ENCODE results near the gene RBM17.

Gene RBM17

DNA sequence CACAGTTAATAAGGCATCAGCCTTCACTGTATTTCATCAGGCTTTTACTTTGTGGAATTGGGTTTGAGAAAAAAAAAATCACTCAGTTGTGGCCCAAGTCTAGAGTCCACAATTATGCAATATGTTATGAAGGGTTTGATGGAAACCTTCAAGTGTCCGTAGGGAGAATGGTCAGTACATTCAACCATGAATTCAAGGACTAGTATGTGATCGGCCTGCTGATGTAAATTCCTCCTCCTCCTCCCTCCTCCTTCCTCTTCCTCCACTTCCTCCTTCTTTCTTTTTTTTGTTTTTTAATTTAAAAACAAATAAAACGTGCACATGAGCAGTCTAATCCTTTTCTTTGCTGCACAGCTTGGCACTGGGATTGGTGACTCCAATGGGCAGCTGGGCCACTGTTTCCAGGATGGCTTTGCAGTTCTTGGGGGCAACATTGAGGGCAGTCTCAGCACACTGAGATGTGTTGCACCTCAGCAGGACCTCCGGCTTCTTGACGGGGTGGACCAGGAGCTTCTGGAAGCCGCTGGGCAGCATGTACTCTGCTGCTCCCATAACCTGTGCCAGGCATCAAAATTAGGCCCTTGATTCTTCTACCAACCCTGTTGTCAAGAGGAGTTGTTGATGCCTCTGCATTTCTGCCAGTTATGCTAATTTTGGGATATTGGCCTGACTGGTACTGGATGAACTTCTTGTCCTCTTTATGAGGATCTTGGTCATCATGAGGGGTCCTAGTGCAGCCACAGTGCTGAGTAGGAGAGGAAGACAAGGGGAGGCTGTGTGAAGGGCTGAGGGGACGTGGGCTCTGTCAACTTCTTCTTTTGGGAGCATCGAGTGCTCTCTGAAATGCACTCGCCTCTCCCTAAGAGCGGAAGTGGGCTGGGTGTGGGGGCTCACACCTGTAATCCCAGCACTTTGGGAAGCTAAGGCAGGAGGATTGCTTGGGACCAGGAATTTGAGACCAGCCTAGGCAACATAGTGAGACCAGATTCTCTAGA, 17.4 kb upstream of the RBM17 start:
- TF ChIP-seq PAX5 (IDR thresholded peaks at IDR 0.05; ENCODE audit: insufficient read depth, low read length, severe bottlenecking) (no peak), SPI1 (IDR thresholded peaks at IDR 0.05; ENCODE audit: low read depth, low read length) (peak; percentile 38; the same call in 1 of the 2 replicates), POLR2AphosphoS5 (IDR thresholded peaks at IDR 0.05; ENCODE audit: low read depth, low read length) (no peak)
- DNase-seq (ENCODE audit: insufficient read length, low spot score) = no peak
- peak; percentile 65 for FAIRE-seq

DNA sequence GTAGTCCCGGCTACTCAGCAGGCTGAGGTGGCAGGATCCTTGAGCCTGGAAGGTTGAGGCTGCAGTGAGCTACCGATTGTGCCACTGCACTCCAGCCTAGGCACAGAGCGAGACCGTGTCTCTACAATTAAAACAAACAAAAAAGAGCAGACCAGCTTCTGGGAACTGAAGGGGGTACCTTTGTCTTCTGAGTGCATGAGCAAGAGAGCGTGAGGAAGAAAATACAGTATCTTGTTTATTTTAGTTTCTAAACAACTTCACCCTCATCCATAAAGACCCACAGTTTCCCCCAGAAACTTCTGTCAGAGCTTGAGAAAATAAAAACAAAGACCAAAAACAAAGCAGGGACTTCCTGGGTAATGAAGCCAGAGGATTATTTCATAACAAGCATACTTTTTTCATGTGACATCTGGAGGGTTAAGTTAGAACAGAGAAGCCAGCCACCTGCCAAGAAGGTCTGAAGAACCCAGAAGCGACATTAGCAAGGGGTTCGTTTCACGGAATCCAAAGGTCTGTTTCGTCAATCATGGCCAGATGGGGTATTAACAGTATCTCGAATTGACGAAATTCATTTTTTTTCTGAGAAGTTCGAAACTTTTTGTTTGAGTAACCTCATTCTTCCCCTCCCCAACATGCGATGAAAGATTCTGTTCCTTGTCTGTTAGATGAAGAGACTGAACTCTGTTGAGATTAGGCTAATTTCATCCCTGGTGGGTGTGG, 16.5 kb upstream of the RBM17 start:
- FAIRE-seq = peak; percentile 91
- TF ChIP-seq POLR2A (IDR thresholded peaks at IDR 0.05; ENCODE audit: low read depth, low read length) (peak; percentile 9; the same call in 1 of the 2 replicates), PAX5 (IDR thresholded peaks at IDR 0.05; ENCODE audit: insufficient read depth, low read length, severe bottlenecking) (no peak), POU2F2 (IDR thresholded peaks at IDR 0.05; ENCODE audit: low read depth, low read length) (no peak)
- peak; percentile 28 for DNase-seq (ENCODE audit: insufficient read length, low spot score)

DNA sequence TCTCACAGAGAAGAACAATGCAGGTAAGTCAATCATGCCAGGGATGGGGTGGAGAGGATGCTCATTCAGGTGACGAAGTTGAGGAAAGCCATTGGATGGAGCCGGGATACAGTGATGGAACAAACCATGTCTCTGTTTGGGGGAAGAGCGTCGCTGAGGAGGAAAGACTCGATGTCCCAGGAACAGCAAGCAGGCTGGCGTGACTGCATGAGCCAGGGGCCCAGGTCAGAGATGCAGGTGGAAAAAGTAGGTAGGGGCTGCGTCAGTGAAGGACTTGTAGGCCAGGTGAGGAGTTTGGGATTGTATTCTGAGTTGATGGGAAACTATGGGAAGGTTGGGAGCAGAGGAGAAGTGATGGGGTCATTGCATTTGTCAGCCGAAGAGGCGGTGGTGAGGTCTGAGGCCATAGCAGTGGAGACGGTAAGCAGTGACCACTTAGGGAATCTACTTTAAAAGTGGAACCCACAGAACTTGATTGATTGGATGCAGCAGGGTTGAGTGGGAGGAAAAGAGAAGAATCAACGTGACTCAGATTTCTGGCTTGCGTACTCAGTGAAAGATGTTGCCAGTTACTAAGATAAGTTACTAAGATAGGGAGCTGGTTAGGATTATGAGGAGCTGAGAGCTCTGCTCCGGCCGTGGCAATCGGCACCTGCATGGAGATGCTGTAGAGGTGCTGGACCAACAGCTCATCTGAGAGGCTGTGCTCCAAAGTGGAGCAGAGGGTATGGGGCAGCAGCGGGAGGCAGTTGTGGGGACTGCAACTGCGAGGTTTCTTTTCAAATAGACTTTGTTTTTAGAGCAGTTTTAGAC, 14.1 kb upstream of the RBM17 start:
- peak; percentile 23 for FAIRE-seq
- TF ChIP-seq POU2F2 (IDR thresholded peaks at IDR 0.05; ENCODE audit: low read depth, low read length) (no peak), POLR2AphosphoS5 (IDR thresholded peaks at IDR 0.05; ENCODE audit: low read depth, low read length) (no peak), TAF1 (IDR thresholded peaks at IDR 0.05; ENCODE audit: low read depth, low read length) (no peak), PAX5 (IDR thresholded peaks at IDR 0.05; ENCODE audit: insufficient read depth, low read length, severe bottlenecking) (no peak), POLR2A (IDR thresholded peaks at IDR 0.05; ENCODE audit: low read depth, low read length) (no peak), SPI1 (IDR thresholded peaks at IDR 0.05; ENCODE audit: low read depth, low read length) (no peak)
- DNase-seq (ENCODE audit: insufficient read length, low spot score) = no peak

DNA sequence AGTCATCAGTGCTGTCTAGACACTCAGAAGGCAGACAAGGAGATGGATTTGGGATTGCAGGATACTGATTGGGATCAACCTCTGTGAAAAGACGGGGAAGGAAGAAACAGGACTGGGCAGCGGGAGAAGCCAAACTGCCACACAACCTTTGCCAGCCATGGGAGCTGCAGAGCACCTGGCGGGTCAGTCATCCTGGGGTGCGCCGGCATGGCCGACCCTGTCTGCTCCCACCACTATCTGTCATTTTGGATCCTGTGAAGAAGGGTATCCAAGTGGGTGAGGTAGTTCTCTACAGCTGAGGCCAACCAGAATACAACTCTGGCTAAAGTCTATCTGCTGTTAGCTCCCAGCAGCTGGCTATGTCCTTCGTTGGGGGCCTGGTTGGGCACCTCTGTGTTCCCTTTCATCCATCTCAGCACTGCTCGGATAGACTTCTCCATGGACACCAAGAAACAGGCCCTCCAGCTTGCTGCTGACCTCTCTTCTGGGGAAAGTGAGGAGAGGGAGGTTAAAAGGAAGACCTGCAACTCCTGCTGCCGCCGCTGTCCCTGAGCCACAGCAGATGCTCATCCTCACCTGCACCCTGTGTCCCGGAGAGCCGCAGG, 11.7 kb upstream of the RBM17 start:
- TF ChIP-seq PAX5 (IDR thresholded peaks at IDR 0.05; ENCODE audit: insufficient read depth, low read length, severe bottlenecking) (no peak), POLR2A (IDR thresholded peaks at IDR 0.05; ENCODE audit: low read depth, low read length) (no peak), TAF1 (IDR thresholded peaks at IDR 0.05; ENCODE audit: low read depth, low read length) (no peak), POLR2AphosphoS5 (IDR thresholded peaks at IDR 0.05; ENCODE audit: low read depth, low read length) (no peak), SPI1 (IDR thresholded peaks at IDR 0.05; ENCODE audit: low read depth, low read length) (no peak)
- DNase-seq (ENCODE audit: insufficient read length, low spot score) = no peak
- no peak for FAIRE-seq

DNA sequence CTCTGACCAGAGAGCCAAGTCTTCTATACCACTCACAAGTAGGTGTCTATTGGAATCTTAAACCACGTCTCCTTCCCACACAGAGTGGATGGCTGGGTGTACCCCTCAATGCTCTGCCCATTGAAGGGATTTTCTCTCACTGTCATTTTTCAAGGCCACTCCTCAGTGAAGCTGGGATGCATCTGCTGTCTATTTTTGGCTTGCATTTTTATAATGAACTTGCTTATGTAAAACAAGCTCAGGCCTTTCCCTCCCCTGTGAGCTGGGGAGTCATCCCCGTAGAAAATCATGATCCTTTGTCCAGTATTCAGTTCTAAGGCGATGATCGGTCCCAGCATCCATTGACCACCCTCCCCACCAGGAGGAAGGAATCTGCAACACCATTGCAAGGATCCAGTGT, 9.8 kb upstream of the RBM17 start:
- DNase-seq (ENCODE audit: insufficient read length, low spot score) (no peak), FAIRE-seq (no peak)
- no peak for TF ChIP-seq POU2F2 (IDR thresholded peaks at IDR 0.05; ENCODE audit: low read depth, low read length)
- TF ChIP-seq POLR2AphosphoS5 (IDR thresholded peaks at IDR 0.05; ENCODE audit: low read depth, low read length) = no peak
- no peak for TF ChIP-seq PAX5 (IDR thresholded peaks at IDR 0.05; ENCODE audit: insufficient read depth, low read length, severe bottlenecking)
- TF ChIP-seq POLR2A (IDR thresholded peaks at IDR 0.05; ENCODE audit: low read depth, low read length) = no peak
- TF ChIP-seq TAF1 (IDR thresholded peaks at IDR 0.05; ENCODE audit: low read depth, low read length) = no peak
- TF ChIP-seq SPI1 (IDR thresholded peaks at IDR 0.05; ENCODE audit: low read depth, low read length) = no peak

DNA sequence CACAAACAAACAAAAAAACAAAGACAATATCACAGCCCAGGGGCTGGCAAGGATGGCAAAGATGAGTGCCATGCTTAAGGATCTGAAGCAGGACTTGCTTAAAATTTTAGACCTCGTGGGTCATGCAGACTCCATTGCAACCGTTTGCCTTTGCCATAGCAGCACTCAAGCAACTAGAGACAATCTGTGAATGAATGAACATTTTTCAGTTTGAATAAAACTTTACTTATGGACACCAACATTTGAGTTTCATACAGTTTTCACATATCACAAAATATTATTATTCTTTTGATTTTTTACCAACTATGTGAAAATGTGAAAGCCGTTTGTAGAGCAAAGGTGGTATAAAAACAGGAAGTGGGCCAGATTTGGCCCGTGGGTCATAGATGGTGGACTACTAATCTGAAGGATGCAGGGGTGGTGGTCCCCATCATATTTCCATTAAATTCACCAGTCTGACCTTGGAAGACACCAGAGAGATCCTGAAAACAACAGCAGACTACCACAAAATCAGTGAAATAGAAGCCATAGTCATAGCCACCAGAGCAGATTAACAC, 8.3 kb upstream of the RBM17 start:
- FAIRE-seq (no peak), DNase-seq (ENCODE audit: insufficient read length, low spot score) (no peak)
- TF ChIP-seq SPI1 (IDR thresholded peaks at IDR 0.05; ENCODE audit: low read depth, low read length) (peak; percentile 78), PAX5 (IDR thresholded peaks at IDR 0.05; ENCODE audit: insufficient read depth, low read length, severe bottlenecking) (no peak)

DNA sequence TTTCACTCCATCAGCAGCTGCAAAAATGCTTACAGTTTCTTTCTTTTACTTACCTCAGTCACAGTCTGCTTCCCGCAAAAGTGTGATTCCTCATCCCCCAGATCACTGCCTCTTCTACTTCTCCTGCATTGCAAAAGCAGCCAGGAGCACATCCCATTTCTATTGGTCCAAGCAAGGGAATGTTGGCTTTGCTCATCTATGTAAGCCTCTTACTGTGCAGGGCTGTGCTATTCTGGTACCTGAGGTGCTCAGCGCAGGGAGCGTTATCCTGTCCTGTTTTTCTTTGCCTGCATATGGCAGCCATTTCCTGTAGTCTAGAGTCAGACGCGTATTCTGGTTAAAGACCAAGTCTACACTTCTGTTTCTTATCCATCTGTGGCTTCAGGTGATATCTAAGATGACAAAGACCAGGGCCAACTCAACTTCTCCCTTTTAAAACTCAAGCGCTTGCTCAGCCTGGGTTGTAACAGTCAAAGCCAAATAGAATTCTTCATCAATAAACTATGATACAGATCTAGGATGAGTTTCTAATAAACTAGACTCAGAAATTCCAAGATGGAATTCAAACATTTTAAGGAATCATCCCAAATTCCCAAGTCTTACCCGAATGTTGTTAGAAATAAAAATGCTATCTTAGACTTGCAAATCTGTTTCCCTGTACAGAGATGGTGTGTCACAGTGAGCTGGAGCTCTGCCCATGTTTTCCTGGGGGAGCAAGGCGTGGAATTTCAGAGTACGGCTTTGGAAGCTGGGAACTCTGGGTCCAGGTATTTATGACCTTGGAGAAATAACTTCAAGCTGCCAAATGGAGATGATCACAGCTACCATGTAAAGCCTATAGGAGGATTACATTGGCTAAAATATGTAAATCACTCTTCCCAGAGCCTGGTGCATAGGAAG, 6.1 kb upstream of the RBM17 start:
- no peak for TF ChIP-seq PAX5 (IDR thresholded peaks at IDR 0.05; ENCODE audit: insufficient read depth, low read length, severe bottlenecking)
- no peak for TF ChIP-seq POU2F2 (IDR thresholded peaks at IDR 0.05; ENCODE audit: low read depth, low read length)
- TF ChIP-seq TAF1 (IDR thresholded peaks at IDR 0.05; ENCODE audit: low read depth, low read length) = no peak
- TF ChIP-seq POLR2A (IDR thresholded peaks at IDR 0.05; ENCODE audit: low read depth, low read length) = no peak
- TF ChIP-seq POLR2AphosphoS5 (IDR thresholded peaks at IDR 0.05; ENCODE audit: low read depth, low read length) = no peak
- TF ChIP-seq SPI1 (IDR thresholded peaks at IDR 0.05; ENCODE audit: low read depth, low read length) = no peak
- no peak for FAIRE-seq
- no peak for DNase-seq (ENCODE audit: insufficient read length, low spot score)

Data from GM12891 (cell line).